ENCODE data around the gene TAF1C. TPM values are rescaled to one million over a fixed set of nuclear protein-coding genes. Genes with fewer than 3 reads are reported as not detected.

The TAF1C gene
- total and polyA plus RNA-seq, 9 of the 15 experiments (the other 6 are each of a cell fraction or from before 2014, with no cell fraction given), result 1.5 to 74.8 (median 21.0) TPM

DNA sequence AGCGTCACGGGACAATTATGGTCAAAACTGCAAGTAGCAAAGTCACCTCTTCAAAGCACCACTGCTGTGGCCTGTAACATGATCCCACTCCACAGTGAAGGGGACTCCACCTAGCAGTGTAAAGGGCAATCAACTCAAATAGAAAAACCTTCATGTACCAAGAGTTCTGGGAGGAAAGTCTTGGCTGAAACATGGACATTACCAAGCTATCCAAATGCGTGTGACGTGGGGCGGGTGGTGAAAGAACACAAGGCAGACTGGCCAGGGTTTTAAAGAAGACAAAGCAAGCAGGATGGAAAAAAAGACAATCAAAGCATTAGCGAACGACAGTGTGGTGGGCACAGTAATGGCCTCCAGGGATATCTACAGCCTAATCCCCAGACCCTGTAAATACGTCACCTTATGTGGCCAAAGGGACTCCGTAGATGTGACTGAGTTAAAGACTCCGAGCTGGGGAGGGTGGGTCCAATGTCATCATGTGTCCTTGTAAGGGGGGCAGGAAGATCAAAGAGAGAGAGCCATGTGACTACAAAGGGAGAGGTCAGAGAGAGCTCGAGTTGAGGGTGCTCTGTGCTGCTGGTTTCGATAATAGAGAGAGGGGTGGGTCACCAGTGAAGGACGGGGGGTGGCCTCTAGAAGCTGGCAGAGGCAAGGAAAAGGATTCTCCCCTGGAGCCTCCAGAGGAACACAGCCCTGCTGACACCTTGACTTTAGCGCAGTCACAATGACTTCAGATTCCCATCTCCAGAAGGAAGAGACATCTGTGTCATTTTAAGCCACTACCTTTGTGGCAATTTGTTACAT, 47.8 kb downstream of the TAF1C start (continued):
- TF ChIP-seq FOXM1 (IDR thresholded peaks at IDR 0.05; ENCODE audit: low read depth) (0 out of 2 replicates have a peak, but pooled peaks have one; percentile 45), FOXM1 (CRISPR knock-in tag; IDR thresholded peaks at IDR 0.05; ENCODE audit: low read depth) (no peak), MLLT1 (IDR thresholded peaks at IDR 0.05) (peak in 1 of 2 experiments; percentile 19; a peak in 1 of 4 replicates), FOXJ3 (CRISPR knock-in tag; IDR thresholded peaks at IDR 0.05) (no peak), TEAD2 (tag; IDR thresholded peaks at IDR 0.05) (no peak), ZNF79 (CRISPR knock-in tag; IDR thresholded peaks at IDR 0.05; ENCODE audit: low read depth) (no peak), ZNF232 (CRISPR knock-in tag; IDR thresholded peaks at IDR 0.05) (no peak), ZNF518B (CRISPR knock-in tag; IDR thresholded peaks at IDR 0.05) (no peak), ZNF239 (CRISPR knock-in tag; IDR thresholded peaks at IDR 0.05) (no peak; the same call in 1 of the 2 replicates), SAP30 (IDR thresholded peaks at IDR 0.05; ENCODE audit: borderline replicate concordance, insufficient read depth, low read depth, low read length, poor library complexity, severe bottlenecking) (no peak), NFYB (IDR thresholded peaks at IDR 0.05; ENCODE audit: extremely low read depth, insufficient read length) (no peak), HLTF (IDR thresholded peaks at IDR 0.05) (no peak), NONO (IDR thresholded peaks at IDR 0.05; ENCODE audit: low read depth in 2 of 2, low read length in 1 of 2) (no peak), PHB (CRISPR knock-in tag; IDR thresholded peaks at IDR 0.05) (no peak), HCFC1 (IDR thresholded peaks at IDR 0.05; ENCODE audit: low read depth, low read length) (peak; percentile 2; the same call in 1 of the 2 replicates), RFX5 (IDR thresholded peaks at IDR 0.05; ENCODE audit: low read depth, low read length) (no peak)
- TF ChIP-seq, protein P1, sequence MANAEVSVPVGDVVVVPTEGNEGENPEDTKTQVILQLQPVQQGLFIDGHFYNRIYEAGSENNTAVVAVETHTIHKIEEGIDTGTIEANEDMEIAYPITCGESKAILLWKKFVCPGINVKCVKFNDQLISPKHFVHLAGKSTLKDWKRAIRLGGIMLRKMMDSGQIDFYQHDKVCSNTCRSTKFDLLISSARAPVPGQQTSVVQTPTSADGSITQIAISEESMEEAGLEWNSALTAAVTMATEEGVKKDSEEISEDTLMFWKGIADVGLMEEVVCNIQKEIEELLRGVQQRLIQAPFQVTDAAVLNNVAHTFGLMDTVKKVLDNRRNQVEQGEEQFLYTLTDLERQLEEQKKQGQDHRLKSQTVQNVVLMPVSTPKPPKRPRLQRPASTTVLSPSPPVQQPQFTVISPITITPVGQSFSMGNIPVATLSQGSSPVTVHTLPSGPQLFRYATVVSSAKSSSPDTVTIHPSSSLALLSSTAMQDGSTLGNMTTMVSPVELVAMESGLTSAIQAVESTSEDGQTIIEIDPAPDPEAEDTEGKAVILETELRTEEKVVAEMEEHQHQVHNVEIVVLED (CRISPR knock-in tag; IDR thresholded peaks at IDR 0.05), result no peak; the same call in 1 of the 2 replicates
- TF ChIP-seq, protein P2, sequence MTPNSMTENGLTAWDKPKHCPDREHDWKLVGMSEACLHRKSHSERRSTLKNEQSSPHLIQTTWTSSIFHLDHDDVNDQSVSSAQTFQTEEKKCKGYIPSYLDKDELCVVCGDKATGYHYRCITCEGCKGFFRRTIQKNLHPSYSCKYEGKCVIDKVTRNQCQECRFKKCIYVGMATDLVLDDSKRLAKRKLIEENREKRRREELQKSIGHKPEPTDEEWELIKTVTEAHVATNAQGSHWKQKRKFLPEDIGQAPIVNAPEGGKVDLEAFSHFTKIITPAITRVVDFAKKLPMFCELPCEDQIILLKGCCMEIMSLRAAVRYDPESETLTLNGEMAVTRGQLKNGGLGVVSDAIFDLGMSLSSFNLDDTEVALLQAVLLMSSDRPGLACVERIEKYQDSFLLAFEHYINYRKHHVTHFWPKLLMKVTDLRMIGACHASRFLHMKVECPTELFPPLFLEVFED (CRISPR knock-in tag; conservative IDR thresholded peaks at IDR 0.05), result peak; percentile 77; the same call in 1 of the 2 replicates
